H1 (cell line): ENCODE data around the gene MGAT5B. TPM values are rescaled to one million over a fixed set of nuclear protein-coding genes. Genes with fewer than 3 reads are reported as not detected.

Source experiments
- JUND ChIP-seq: IDR thresholded peaks from 2 replicates; pipeline ENCODE4 v1.6.1; 2011; ENCODE audit warnings: mild to moderate bottlenecking, improper control_type of control experiment, low read length
- KDM4A ChIP-seq: IDR thresholded peaks from one replicate; pipeline ENCODE4 v1.7.1; 2012; ENCODE audit warnings: low read depth, mild to moderate bottlenecking, moderate library complexity, low read length, inconsistent platforms; ENCODE audit not compliant: severe bottlenecking
- NRF1 ChIP-seq: IDR thresholded peaks from 2 replicates; pipeline ENCODE4 v1.6.1; 2011; ENCODE audit warnings: mild to moderate bottlenecking, low read depth, low read length, improper control_type of control experiment
- PHF8 ChIP-seq: fragments of 200-600 bp; sonication (generic); conservative IDR thresholded peaks from 2 replicates; pipeline ENCODE4 v1.7.1; 2012; ENCODE audit warnings: low read depth, mild to moderate bottlenecking, inconsistent platforms, low read length, moderate library complexity
- SAP30 ChIP-seq: fragments of 300-600 bp; sonication (generic); IDR thresholded peaks from 2 replicates; pipeline ENCODE4 v1.7.1; 2012; ENCODE audit warnings: low read length, moderate library complexity, mild to moderate bottlenecking, inconsistent platforms; ENCODE audit not compliant: insufficient read depth, insufficient replicate concordance
- polyA plus RNA-seq, 7 experiments: library from polyadenylated mRNA; depleted of rRNA in 3 of 7; stranded (reverse) in 5 of 7; unstranded in 2 of 7; fragments of >200 nt in 5 of 7; fragments of 200-250 nt in 2 of 7; gene quantifications; 1 replicate in 5 of 7; 2 replicates in 1 of 7; 4 replicates in 1 of 7; pipeline versions ENCODE4 v1.2.1 to v1.2.3, GENCODE V29; 2011 to 2013; ENCODE audit warnings: missing spikeins in 2 of 7, mixed read lengths in 2 of 7
- total RNA-seq: library from RNA; stranded (reverse); fragmentation: NEBNext Ultra II Directional; extraction: Animal tissue kit (Norgen Biotek cat#: 25700); gene quantifications from 2 replicates; pipeline ENCODE4 v1.2.1, GENCODE V29; 2021

The MGAT5B gene
- total and polyA plus RNA-seq, 2 of the 8 experiments (the other 6 are each of a cell fraction or from before 2014, with no cell fraction given): 7.9 to 8.2 TPM

GRCh38 chr17:76935331-76935730 is 67.1 kb downstream of the MGAT5B start (continued):
- TF ChIP-seq KDM4A (no peak), PHF8 (no peak), JUND (no peak), NRF1 (no peak), SAP30 (no peak)
